ENCODE data around the gene CLCA2.
"Not testable (repeated sequence)": the region's sequence is repeated elsewhere in the genome, so short reads cannot be mapped to it uniquely, and the experiment has no call there.

The CLCA2 gene

GRCh38 chr1:86478416-86479156 lies 54.6 kb downstream of the CLCA2 start:
- no peak for DNase-seq

- no peak for DNase-seq
Measured at GRCh38 chr1:86481966-86482365, 58.0 kb downstream of the CLCA2 start.

- DNase-seq, result no peak
Measured at GRCh38 chr1:86487131-86487810, 63.3 kb downstream of the CLCA2 start.

GRCh38 chr1:86487811-86488141 lies 63.8 kb downstream of the CLCA2 start:
- no peak for DNase-seq

DNA sequence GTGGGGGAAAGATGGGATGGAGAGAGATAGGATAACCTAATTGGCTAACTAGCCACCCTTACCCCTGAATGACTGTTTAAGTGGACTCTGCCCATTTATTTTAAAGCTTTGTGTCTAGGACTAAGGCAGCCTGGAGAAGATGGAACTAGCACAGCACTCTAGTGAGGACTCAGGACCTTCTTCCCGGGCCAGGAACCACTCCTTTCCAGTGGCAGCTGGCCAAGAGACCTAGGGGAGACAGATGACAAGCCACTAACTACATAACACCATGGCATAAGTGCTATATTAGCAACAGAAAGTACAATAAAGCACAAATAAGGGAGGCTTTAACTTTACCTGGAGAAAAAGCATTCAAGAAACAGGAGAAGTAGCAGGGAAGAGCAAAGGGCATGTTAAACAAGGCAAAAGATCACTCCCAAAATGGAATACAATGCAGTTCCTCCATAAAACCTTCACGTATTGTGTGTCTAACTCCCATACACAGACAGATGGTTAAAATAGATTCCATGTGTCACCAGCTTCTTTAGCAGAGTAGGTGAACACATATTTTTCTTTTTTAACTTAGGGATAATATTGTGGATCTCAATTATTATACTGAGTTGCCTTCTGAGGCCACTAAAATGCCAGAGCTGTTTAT lies 65.4 kb downstream of the CLCA2 start:
- no peak for DNase-seq

- DNase-seq, result no peak
Measured at GRCh38 chr1:86491171-86491950, 67.4 kb downstream of the CLCA2 start.

- DNase-seq, result no peak
Measured at GRCh38 chr1:86498281-86498680, 74.3 kb downstream of the CLCA2 start.

GRCh38 chr1:86499987-86500593 lies 76.1 kb downstream of the CLCA2 start:
- peak; percentile 50 for DNase-seq

GRCh38 chr1:86500714-86501113 lies 76.7 kb downstream of the CLCA2 start:
- no peak for DNase-seq

DNA sequence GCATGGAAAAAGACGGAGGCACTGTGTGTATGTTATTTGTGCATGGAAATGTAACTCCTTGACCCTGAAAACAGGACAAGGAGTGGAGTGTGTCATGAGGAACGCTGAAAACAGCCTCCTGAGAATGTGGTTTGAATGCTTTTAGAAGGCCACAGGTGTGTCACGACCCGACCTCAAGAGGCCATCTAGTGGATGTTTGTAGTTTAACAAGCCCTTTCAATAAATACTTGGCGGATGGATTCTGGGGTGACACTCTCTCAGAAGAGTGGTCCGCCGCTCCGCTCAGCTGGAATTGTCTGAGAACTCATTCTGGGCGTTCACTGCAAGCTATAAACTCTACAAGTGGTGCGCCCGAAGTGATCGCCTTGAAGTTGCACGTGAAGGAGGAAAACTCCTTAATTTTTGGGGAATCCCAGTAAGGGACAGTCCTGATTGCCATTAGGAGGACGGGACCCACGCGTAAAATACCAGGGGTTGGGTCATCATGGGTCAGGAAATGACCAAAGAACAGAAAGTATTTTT lies 78.2 kb downstream of the CLCA2 start:
- not testable (repeated sequence) for DNase-seq

DNA sequence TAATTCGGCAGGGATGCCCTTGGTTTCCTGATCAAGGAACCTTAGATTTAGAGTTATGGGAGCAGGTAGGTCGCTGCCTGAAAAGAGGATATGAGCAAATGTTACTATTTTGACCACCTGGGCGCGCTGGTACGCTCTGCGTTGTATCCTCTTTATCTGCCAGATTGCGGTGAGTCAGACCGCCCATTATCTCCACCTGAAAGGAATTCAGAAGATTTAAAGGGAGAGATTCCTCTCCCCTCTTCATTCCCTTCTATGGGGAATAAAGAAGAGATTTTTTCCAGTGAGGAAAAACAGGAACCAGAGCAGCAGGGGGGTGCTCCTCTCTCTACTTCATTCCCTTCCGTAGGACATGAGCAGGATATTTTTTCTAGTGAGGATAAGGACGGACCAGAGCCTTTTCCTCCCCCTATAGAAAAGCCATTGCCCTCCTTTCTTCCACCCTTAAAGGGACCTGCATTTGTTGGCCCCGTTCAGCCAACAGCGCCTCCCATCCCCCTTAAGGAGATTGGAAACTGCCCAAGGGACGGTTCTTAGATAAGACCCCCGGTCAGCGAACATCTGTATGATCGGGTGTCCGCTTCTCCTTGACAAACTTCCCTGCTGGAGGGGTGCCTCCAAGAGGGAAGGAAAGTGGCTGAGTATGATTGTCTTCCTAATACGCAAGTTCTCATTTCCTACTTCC lies 78.9 kb downstream of the CLCA2 start:
- DNase-seq, result no peak

DNA sequence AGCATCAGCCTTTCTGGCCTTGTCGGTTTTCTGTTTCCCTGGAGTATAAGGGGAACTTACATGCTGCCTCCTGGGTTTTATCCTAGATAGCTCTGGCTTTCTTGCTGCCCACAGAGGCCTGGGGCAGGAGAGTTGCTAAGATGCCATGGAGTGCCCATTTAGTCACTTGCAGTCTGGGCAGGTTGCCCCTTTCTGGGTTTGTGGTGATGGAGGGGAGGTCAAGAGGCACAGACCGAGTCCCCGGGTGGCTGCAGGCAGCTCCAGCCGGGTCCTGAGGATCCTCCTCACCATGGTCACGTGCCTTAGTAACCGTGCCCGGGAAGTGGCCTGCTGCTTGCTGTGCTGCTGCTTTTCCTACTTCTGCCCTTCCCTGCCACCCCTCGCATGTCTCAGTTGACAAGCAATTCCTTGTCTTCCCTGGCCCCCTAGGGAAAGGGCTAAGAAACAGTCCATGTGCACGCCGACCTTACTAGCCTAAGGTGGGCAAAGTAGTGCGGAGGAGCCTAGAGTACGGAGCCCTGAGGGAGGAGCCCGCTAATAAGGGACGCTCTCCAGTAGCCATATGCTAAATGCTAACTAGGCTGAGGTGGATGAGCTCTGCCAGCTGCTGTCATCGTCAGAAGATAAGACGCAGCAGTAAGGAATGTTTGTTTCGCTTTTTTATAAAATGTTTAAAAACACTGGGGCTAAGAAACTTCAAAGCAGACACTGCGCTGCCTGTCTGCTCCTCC lies 79.6 kb downstream of the CLCA2 start:
- no peak for DNase-seq

DNA sequence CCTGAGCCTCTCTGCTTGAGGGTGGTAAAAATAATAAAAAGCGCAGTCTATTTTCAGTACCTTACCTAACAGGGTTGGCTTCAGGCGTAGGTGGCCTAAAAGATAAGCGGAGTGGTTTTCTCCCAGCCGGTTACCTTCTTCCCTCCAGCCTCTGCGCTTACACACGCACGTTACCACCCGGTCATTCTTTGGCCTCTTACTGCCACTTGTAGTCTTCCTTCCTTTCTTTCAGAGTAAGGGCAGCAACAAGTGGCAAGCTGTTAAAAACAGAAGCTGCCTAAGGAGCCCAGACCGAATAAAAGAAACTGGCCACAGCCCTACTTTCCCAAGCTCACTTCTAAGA lies 80.1 kb downstream of the CLCA2 start:
- DNase-seq, result no peak

DNA sequence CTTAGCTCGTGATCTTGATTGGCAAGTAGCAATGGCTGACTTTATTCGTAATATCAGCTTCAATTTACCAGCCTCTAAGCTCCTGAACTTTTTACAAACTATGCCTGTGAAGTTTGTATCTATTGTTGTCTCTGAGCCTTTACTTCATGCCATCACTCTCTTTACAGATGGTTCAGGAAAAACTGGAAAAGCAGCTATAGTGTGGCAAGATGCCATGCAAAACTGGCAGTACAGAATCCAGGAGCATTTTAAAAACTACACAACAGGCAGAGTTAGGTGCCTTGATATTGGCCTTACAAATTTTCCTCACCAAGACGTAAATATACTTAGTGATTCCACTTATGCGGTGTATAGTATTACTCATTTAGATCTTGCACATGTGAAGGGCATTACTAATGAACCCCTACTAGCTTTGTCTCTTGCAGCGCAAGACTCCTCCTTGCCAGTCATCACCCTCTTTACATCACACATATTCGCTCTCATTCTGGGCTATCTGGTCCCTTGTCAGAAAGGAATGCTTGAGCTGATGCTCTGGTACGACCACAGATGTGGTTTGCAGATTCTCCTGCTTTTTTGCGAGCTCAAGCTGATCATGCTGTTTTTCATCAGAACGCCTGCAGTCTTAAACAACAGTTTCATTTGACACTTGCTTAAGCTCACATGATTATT lies 81.1 kb downstream of the CLCA2 start:
- DNase-seq, result no peak

DNA sequence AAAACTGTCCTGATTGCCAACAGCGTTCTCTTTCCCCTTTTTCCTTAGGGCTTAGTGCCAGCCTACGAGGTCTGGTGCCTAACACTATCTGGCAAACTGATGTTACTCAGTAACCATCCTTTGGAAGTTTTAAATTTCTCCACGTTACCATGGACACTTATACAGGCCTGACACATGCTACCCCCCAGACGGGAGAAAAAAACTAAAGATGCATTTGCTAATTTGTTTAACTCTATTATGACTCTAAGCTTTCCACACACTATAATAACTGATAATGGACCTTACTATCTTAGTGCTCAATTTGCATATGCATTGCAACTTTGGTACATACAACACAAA lies 81.6 kb downstream of the CLCA2 start:
- DNase-seq, result no peak
